Mononuclear cell (primary cell): ENCODE measurements around the gene EYA2. TPM values are rescaled to one million over a fixed set of nuclear protein-coding genes. Genes with fewer than 3 reads are reported as not detected.

ENCODE experiments used
- H3K27me3 ChIP-seq: 2 replicates; pipeline ENCODE4 v1.6.0; 2011; ENCODE audit warnings: low read length, control low read depth; ENCODE audit not compliant: insufficient read depth
- H3K4me1 ChIP-seq: 2 replicates; pipeline ENCODE4 v1.5.1; 2011; ENCODE audit warnings: mild to moderate bottlenecking, low read length, control low read depth; ENCODE audit not compliant: insufficient read depth
- H3K4me3 ChIP-seq: 2 replicates; pipeline ENCODE4 v1.5.1; 2011; ENCODE audit warnings: mild to moderate bottlenecking, low read length, moderate library complexity
- H3K9me3 ChIP-seq: 2 replicates; pipeline ENCODE4 v1.5.1; 2011; ENCODE audit warnings: low read depth, mild to moderate bottlenecking, control low read depth, low read length
- total RNA-seq: library from RNA; depleted of rRNA; stranded (reverse); fragments of >200 nt; gene quantifications from one replicate; pipeline ENCODE4 v1.2.3, GENCODE V29; 2012

The EYA2 gene
- total RNA-seq, 1 donor, result 0.10 TPM

- Histone ChIP-seq H3K27me3 (no peaks in the 10 kb centered on the region), H3K4me3 (no peak overlapping the region), H3K4me1 (no peaks in the 10 kb centered on the region), H3K9me3 (no peaks in the 10 kb centered on the region)
These were observed 312.5 kb downstream of the EYA2 start for GRCh38 chr20:47206962-47207641.

- Histone ChIP-seq H3K4me3 (no peak overlapping the region), H3K4me1 (no peaks in the 10 kb centered on the region), H3K9me3 (no peaks in the 10 kb centered on the region)
These were observed 314.0 kb downstream of the EYA2 start for GRCh38 chr20:47208534-47209174.

GRCh38 chr20:47209982-47210381, 315.3 kb downstream of the EYA2 start:
- Histone ChIP-seq H3K9me3 (no peaks in the 10 kb centered on the region), H3K27me3 (no peaks in the 10 kb centered on the region), H3K4me1 (no peaks in the 10 kb centered on the region), H3K4me3 (no peak overlapping the region)

More at GRCh38 chr20:47208534-47209174, 314.0 kb downstream of the EYA2 start:
- no peaks in the 10 kb centered on the region for H3K27me3 ChIP-seq

- Histone ChIP-seq H3K4me1 (no peaks in the 10 kb centered on the region), H3K27me3 (no peaks in the 10 kb centered on the region), H3K4me3 (no peak overlapping the region), H3K9me3 (no peaks in the 10 kb centered on the region)
These were observed 315.8 kb downstream of the EYA2 start for GRCh38 chr20:47210470-47210869.

GRCh38 chr20:47211036-47211435, 316.4 kb downstream of the EYA2 start:
- no peaks in the 10 kb centered on the region for H3K9me3 ChIP-seq
- no peak overlapping the region for H3K4me3 ChIP-seq
- H3K4me1 ChIP-seq, result no peaks in the 10 kb centered on the region
- H3K27me3 ChIP-seq, result no peaks in the 10 kb centered on the region

DNA sequence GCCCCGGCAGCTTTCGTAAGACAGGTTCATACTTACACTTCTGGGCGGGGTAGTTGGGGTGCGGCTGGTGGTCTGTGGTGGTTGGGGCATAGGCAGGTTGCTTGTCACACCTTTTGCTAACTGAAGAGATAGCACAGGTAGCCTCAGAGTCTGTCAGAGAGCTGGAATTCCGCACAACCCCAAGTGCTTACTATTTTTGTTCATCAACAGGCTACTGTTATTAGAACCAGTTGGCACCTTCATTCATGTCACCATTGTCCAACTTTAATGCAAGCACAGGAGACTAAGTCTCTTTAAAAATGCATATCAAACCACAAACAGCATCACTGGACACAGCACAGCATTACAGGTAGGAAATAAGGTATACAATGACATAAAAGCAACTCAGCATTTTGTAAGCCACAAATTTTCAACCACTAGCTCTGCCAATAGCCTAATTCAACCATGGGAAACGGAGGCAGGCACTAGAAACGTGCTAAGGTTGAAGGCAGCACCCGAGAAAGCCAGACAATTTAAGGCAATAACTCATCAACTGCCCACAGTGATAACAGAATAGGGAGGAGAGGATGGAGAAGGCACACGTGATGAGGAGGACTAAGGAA, 318.1 kb downstream of the EYA2 start:
- Histone ChIP-seq H3K27me3 (no peaks in the 10 kb centered on the region), H3K9me3 (no peaks in the 10 kb centered on the region), H3K4me3 (no peak overlapping the region), H3K4me1 (no peaks in the 10 kb centered on the region)

DNA sequence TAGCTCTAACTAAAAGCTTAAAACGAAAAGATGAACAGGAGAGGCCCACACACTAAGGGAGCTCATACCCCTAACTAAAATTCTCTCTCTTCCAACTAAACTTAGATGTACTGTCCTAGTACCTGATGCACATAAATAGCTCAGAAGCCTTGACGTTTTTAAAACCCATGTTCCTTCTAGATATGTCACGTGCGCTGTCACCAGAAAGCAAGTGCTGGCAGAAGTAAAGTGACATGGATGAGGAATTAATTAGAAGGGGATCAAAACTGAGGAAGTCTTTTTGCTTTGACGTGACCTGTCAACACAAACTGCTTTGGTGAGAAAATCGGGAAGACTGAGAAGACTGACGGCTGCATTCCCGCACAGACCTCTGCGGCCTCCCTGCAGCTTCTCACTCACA, 319.3 kb downstream of the EYA2 start:
- H3K9me3 ChIP-seq, result no peaks in the 10 kb centered on the region
- no peaks in the 10 kb centered on the region for H3K27me3 ChIP-seq
- no peaks in the 10 kb centered on the region for H3K4me1 ChIP-seq
- no peak overlapping the region for H3K4me3 ChIP-seq

GRCh38 chr20:47215653-47216397, 321.2 kb downstream of the EYA2 start:
- H3K4me1 ChIP-seq, result no peaks in the 10 kb centered on the region
- no peaks in the 10 kb centered on the region for H3K27me3 ChIP-seq
- no peaks in the 10 kb centered on the region for H3K9me3 ChIP-seq
- H3K4me3 ChIP-seq, result no peak overlapping the region

GRCh38 chr20:47216819-47217410, 322.3 kb downstream of the EYA2 start:
- Histone ChIP-seq H3K27me3 (no peaks in the 10 kb centered on the region), H3K9me3 (no peaks in the 10 kb centered on the region), H3K4me1 (no peaks in the 10 kb centered on the region), H3K4me3 (no peak overlapping the region)

DNA sequence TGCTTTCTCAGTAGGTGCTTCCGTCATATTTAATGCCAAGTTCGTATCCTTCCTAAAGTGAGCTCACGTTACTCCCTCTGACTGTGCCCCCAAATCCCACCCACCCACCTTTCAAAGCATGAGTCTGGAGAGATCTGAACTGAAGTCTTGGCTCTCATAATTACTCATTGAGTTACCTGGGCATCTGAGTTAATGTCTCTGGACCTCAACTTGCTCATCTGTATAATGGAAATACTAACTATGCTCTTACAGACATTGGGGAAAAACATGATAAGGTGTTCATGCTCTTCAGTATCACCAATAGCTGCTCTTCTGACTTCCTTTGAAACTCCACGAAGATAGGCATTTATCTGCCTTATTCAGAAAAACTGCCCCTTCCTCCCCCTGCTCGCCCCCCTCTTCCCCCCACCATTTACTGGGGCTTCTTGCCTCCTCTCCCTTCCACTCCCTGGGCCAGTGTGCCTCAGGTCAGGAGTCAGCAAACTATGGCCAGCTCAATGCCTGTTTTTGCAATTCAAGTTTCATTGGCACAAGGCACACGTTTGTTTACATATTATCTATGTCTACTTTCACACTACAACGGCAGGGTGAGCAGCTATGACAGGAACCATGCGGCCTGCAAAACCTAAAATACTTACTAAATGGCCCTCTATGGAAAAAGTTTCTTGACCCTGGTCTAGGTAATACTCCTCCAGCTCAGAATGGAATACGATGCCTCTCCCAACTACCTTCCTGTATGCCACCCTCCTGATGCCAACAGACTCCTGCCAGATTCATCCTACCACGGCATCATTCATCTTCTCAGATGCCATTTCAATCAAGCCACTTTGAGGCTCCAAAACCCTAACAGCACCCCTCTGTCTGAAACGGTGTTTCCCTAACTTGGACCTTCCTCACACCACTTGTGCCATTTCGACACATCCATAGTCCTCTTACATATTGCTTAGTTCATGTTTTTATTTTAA, 323.1 kb downstream of the EYA2 start:
- H3K4me3 ChIP-seq, result no peak overlapping the region
- no peaks in the 10 kb centered on the region for H3K27me3 ChIP-seq
- H3K4me1 ChIP-seq, result no peaks in the 10 kb centered on the region
- no peaks in the 10 kb centered on the region for H3K9me3 ChIP-seq

DNA sequence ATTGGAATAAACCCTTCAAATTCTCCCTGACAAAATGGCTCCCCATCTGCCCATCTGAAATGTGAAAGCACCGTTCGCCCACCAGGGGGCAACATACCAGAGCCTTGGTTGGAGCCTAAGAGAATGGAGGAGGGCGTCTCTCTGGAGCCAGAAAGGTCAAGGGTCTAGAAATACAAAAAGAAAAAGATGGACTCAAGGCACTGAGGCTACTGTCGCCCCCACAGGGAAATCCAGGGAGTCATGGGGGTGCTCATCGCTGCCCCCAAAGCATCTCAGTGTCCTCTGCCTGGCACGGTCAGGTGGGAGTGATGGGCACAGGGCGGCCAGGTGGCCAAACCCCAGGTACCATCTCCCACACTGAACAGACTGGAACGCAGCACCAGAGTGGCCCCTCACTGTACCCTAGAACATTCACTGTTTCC, 325.5 kb downstream of the EYA2 start:
- Histone ChIP-seq H3K4me1 (no peaks in the 10 kb centered on the region), H3K9me3 (no peaks in the 10 kb centered on the region), H3K4me3 (no peak overlapping the region), H3K27me3 (no peaks in the 10 kb centered on the region)

GRCh38 chr20:47221036-47221625, 326.5 kb downstream of the EYA2 start:
- Histone ChIP-seq H3K9me3 (no peaks in the 10 kb centered on the region), H3K4me1 (no peaks in the 10 kb centered on the region), H3K27me3 (no peaks in the 10 kb centered on the region), H3K4me3 (no peak overlapping the region)

DNA sequence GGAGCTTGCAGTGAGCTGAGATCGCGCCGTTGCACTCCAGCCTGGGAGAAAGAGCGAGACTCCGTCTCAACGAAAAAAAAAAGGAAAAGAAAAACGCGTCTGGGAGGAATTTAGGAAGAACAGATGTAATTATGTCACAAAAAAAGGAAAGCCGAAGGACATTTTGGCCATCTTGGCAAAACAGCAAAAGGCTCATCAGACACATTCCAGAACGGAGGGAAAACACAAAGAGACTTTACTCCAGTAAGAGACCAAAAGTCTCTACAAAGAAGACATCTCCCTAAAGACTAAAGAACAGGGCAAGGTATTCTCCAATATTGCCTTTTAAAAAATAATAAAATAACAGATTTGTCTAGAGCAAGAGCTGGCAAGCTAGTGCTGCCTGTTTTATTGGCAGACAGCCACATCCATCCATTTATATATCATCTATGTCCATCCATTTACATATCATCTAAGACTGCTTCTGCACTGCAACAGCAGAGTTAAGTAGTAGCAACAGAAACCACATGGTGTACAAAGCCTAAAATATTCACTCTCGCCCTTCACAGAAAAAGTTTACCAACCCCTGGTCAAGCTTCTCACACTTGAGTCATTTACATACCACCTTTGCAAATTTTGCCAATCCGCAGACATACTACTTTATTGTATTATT, 328.0 kb downstream of the EYA2 start:
- Histone ChIP-seq H3K9me3 (no peaks in the 10 kb centered on the region), H3K4me3 (no peak overlapping the region), H3K4me1 (no peaks in the 10 kb centered on the region), H3K27me3 (no peaks in the 10 kb centered on the region)
